H1 (cell line): Measurements from ENCODE around the gene INF2. TPM values are rescaled to one million over a fixed set of nuclear protein-coding genes. Genes with fewer than 3 reads are reported as not detected.

Source experiments
- CTCF ChIA-PET: fragments of 300-600 bp; sonication (Branson Sonifier 250); formaldehyde crosslinking; loops from one replicate; lab custom pipeline; 2021; ENCODE audit not compliant: partially characterized antibody; lab: Charles Lee
- POLR2A ChIA-PET: fragments of 300-600 bp; sonication (Branson Sonifier 250); formaldehyde crosslinking; loops from one replicate; lab custom pipeline; 2021; ENCODE audit warnings: inconsistent platforms; ENCODE audit not compliant: partially characterized antibody; lab: Charles Lee
- DNase-seq, 2 experiments: peaks; one replicate each; pipeline versions ENCODE4 v3.0.0 to v3.0.0-alpha.2; 2010 to 2022; ENCODE audit warnings: low spot score in 2 of 2, low read depth in 1 of 2, mixed read lengths in 1 of 2
- FAIRE-seq: peaks from 2 replicates; lab custom pipeline; 2011; peaks lifted over from hg19 to GRCh38; lab: Jason Lieb, UNC
- H2AFZ ChIP-seq: 2 replicates; pipeline ENCODE4 v1.8.1; 2012; ENCODE audit warnings: low read length, inconsistent platforms
- H2AK5ac ChIP-seq: 2 replicates; pipeline ENCODE4 v1.6.1; 2013; ENCODE audit warnings: low read depth, low read length
- H2BK120ac ChIP-seq: replicated peaks from 2 replicates; pipeline ENCODE3; 2013; ENCODE audit warnings: low read depth, low read length, inconsistent platforms
- H2BK12ac ChIP-seq: 2 replicates; pipeline ENCODE4 v1.6.1; 2013; ENCODE audit warnings: low read depth, low read length
- H2BK15ac ChIP-seq: 2 replicates; pipeline ENCODE4 v1.6.1; 2013; ENCODE audit warnings: low read length
- H2BK20ac ChIP-seq: 2 replicates; pipeline ENCODE4 v1.6.1; 2013; ENCODE audit warnings: low read length
- H2BK5ac ChIP-seq: 2 replicates; pipeline ENCODE4 v1.6.1; 2013; ENCODE audit warnings: low read depth, low read length
- H3K14ac ChIP-seq: 2 replicates; pipeline ENCODE4 v1.6.1; 2013; ENCODE audit warnings: inconsistent platforms; ENCODE audit not compliant: insufficient read length
- H3K18ac ChIP-seq: 2 replicates; pipeline ENCODE4 v1.6.1; 2013; ENCODE audit warnings: low read length; ENCODE audit errors: extremely low read depth
- H3K23ac ChIP-seq: 2 replicates; pipeline ENCODE4 v1.6.1; 2013; ENCODE audit warnings: inconsistent platforms; ENCODE audit not compliant: insufficient read length
- H3K23me2 ChIP-seq: 2 replicates; pipeline ENCODE4 v1.6.1; 2013; ENCODE audit warnings: low read depth, low read length
- H3K27ac ChIP-seq: 2 replicates; pipeline ENCODE4 v1.6.1; 2011; ENCODE audit warnings: low read depth, low read length, inconsistent platforms
- H3K27me3 ChIP-seq, 4 experiments: replicated peaks in 1 of 4; 1 replicate in 1 of 4; 2 replicates in 3 of 4; pipeline versions ENCODE4 v1.6.1 to v1.8.1; 2011 to 2013; ENCODE audit warnings: low read length in 3 of 4, mild to moderate bottlenecking in 3 of 4, inconsistent platforms in 2 of 4, mixed read lengths in 2 of 4, moderate library complexity in 1 of 4; ENCODE audit not compliant: control insufficient read depth in 3 of 4, insufficient read depth in 3 of 4; ENCODE audit errors: extremely low read depth in 1 of 4
- H3K36me3 ChIP-seq, 4 experiments: 2 replicates each; pipeline versions ENCODE4 v1.6.1 to v1.8.1; 2011 to 2013; ENCODE audit warnings: mild to moderate bottlenecking in 4 of 4, low read length in 3 of 4, moderate library complexity in 2 of 4, control low read depth in 1 of 4, inconsistent platforms in 1 of 4; ENCODE audit not compliant: insufficient read depth in 4 of 4, control insufficient read depth in 2 of 4
- H3K4ac ChIP-seq: replicated peaks from 2 replicates; pipeline ENCODE3; 2013; ENCODE audit warnings: low read length, low read depth, mixed read lengths, inconsistent platforms; ENCODE audit not compliant: insufficient read length
- H3K4me1 ChIP-seq, 4 experiments: replicated peaks in 1 of 4; 1 replicate in 1 of 4; 2 replicates in 3 of 4; pipeline versions ENCODE4 v1.6.1 to v1.8.1; 2011 to 2013; ENCODE audit warnings: low read length in 3 of 4, inconsistent platforms in 2 of 4, mixed read lengths in 1 of 4; ENCODE audit not compliant: insufficient read depth in 4 of 4, control insufficient read depth in 3 of 4
- H3K4me2 ChIP-seq, 2 experiments: 2 replicates each; pipeline versions ENCODE4 v1.6.1 to v1.8.1; 2011 to 2013; ENCODE audit warnings: low read depth in 2 of 2, low read length in 2 of 2, control low read depth in 1 of 2, inconsistent platforms in 1 of 2, mild to moderate bottlenecking in 1 of 2; ENCODE audit not compliant: insufficient read depth in 1 of 2
- H3K4me3 ChIP-seq, 4 experiments: fragments of 200-600, 300-600 bp in 1 of 4; sonication (generic), shearing (Covaris generic), sonication (Bioruptor Twin) in 1 of 4; 2 replicates each; pipeline versions ENCODE4 v1.5.1 to v1.8.1; 2011 to 2016; ENCODE audit warnings: low read length in 4 of 4, low read depth in 3 of 4, control low read depth in 2 of 4, inconsistent platforms in 2 of 4, mild to moderate bottlenecking in 2 of 4, mixed read lengths in 1 of 4, moderate library complexity in 1 of 4; ENCODE audit not compliant: insufficient read depth in 2 of 4; ENCODE audit errors: extremely low read depth in 1 of 4
- H3K56ac ChIP-seq: replicated peaks from 2 replicates; pipeline ENCODE3; 2013; ENCODE audit warnings: low read depth, mild to moderate bottlenecking, mixed read lengths, low read length, inconsistent platforms; ENCODE audit not compliant: insufficient read length
- H3K79me1 ChIP-seq: 2 replicates; pipeline ENCODE4 v1.6.1; 2013; ENCODE audit warnings: low read depth, low read length, control low read depth
- H3K79me2 ChIP-seq, 2 experiments: 2 replicates each; pipeline versions ENCODE4 v1.6.1 to v1.8.1; 2012 to 2013; ENCODE audit warnings: low read length in 2 of 2, mild to moderate bottlenecking in 2 of 2, inconsistent platforms in 1 of 2; ENCODE audit not compliant: insufficient read depth in 2 of 2, control insufficient read depth in 1 of 2
- H3K9ac ChIP-seq, 4 experiments: replicated peaks in 1 of 4; 1 replicate in 1 of 4; 2 replicates in 3 of 4; pipeline versions ENCODE4 v1.6.1 to v1.8.1; 2011 to 2013; ENCODE audit warnings: low read depth in 3 of 4, low read length in 3 of 4, control low read depth in 2 of 4, mild to moderate bottlenecking in 2 of 4, moderate library complexity in 2 of 4, inconsistent platforms in 1 of 4; ENCODE audit errors: extremely low read depth in 1 of 4
- H3K9me3 ChIP-seq, 2 experiments: 2 replicates each; pipeline versions ENCODE4 v1.6.1 to v1.8.1; 2012 to 2013; ENCODE audit warnings: mild to moderate bottlenecking in 2 of 2, moderate library complexity in 2 of 2, control low read depth in 1 of 2, inconsistent platforms in 1 of 2, low read depth in 1 of 2, low read length in 1 of 2, mixed read lengths in 1 of 2; ENCODE audit not compliant: insufficient read depth in 2 of 2
- H4K20me1 ChIP-seq, 2 experiments: replicated peaks in 1 of 2; 2 replicates each; pipeline versions ENCODE3 to v1.8.1; 2011 to 2013; ENCODE audit warnings: inconsistent platforms in 2 of 2, low read length in 2 of 2, mild to moderate bottlenecking in 1 of 2; ENCODE audit not compliant: insufficient read depth in 2 of 2, control insufficient read depth in 1 of 2
- H4K5ac ChIP-seq: 2 replicates; pipeline ENCODE4 v1.6.1; 2013; ENCODE audit warnings: low read length, low read depth, mixed read lengths, inconsistent platforms; ENCODE audit not compliant: insufficient read length
- H4K8ac ChIP-seq: 2 replicates; pipeline ENCODE4 v1.8.0; 2013; ENCODE audit warnings: mild to moderate bottlenecking, moderate library complexity, low read length, inconsistent platforms; ENCODE audit not compliant: insufficient read depth; ENCODE audit errors: extremely low read depth
- H4K91ac ChIP-seq: replicated peaks from 2 replicates; pipeline ENCODE3; 2013; ENCODE audit warnings: low read length, mixed read lengths, inconsistent platforms; ENCODE audit not compliant: insufficient read length
- CBX8 ChIP-seq: fragments of 300-800, 300-1000 bp; sonication (generic); IDR thresholded peaks from 2 replicates; pipeline ENCODE4 v1.7.1; 2016; ENCODE audit warnings: low read depth, low read length, borderline replicate concordance
- NANOG ChIP-seq: IDR thresholded peaks from 2 replicates; pipeline ENCODE4 v1.6.1; 2011; ENCODE audit warnings: low read length, low read depth, mild to moderate bottlenecking, inconsistent platforms; ENCODE audit not compliant: insufficient read depth, poor library complexity, severe bottlenecking
- POLR2AphosphoS5 ChIP-seq: IDR thresholded peaks from 2 replicates; pipeline ENCODE4 v1.6.1; 2011; ENCODE audit warnings: low read depth, low read length
- SP2 ChIP-seq: IDR thresholded peaks from 2 replicates; pipeline ENCODE4 v1.6.1; 2012; ENCODE audit warnings: mild to moderate bottlenecking, low read length, inconsistent platforms
- WGBS, 2 experiments: shearing (Covaris generic) in 1 of 2; methylation state at CpG; one replicate each; pipeline versions ENCODE4 v1.1.6 to v1.1.7; 2013 to 2015; ENCODE audit warnings: low lambda C conversion rate in 2 of 2, mixed read lengths in 2 of 2, inconsistent platforms in 1 of 2, low coverage in 1 of 2, missing lambda C conversion rate in 1 of 2; ENCODE audit not compliant: insufficient replicate concordance in 2 of 2, insufficient coverage in 1 of 2, insufficient read length in 1 of 2; ENCODE audit errors: extremely low coverage in 1 of 2, missing lambda C conversion rate in 1 of 2; 5-methylcytosine and 5-hydroxymethylcytosine counted together
- polyA plus RNA-seq, 7 experiments: library from polyadenylated mRNA; depleted of rRNA in 3 of 7; stranded (reverse) in 5 of 7; unstranded in 2 of 7; fragments of >200 nt in 5 of 7; fragments of 200-250 nt in 2 of 7; gene quantifications; 1 replicate in 5 of 7; 2 replicates in 1 of 7; 4 replicates in 1 of 7; pipeline versions ENCODE4 v1.2.1 to v1.2.3, GENCODE V29; 2011 to 2013; ENCODE audit warnings: missing spikeins in 2 of 7, mixed read lengths in 2 of 7
- total RNA-seq: library from RNA; stranded (reverse); fragmentation: NEBNext Ultra II Directional; extraction: Animal tissue kit (Norgen Biotek cat#: 25700); gene quantifications from 2 replicates; pipeline ENCODE4 v1.2.1, GENCODE V29; 2021

INF2 gene
- total and polyA plus RNA-seq, 2 of the 8 experiments (the other 6 are each of a cell fraction or from before 2014, with no cell fraction given) = 29.1 to 59.5 TPM

DNA sequence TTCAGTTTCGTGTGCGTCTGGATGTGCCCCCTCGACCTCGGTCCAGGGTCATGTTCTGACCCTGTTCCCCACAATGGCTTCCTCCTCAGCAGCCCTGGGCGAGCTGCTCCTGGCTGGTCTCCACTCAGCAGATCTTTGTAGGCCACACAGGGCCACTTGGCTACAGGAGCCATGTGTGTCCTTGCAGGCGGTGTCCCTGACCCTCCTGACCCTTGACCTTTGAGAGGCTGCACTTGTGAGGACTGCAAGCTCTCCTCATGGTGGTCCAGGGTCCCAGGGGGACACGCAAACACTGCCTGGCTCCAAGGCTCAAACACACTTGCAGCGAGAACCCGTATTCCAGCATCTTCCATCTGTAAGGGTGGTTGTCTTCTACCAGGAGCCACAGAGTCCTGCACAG is 56.0 kb downstream of the INF2 start:
- Histone ChIP-seq H2AFZ (no peak overlapping the region), H4K20me1 (peaks cover 0 to 3% of the 10 kb centered on the region in 2 experiments), H3K14ac (no peak overlapping the region), H3K9me3 (peaks cover 5 to 8% of the 10 kb centered on the region in 2 experiments; a peak in 3 of 4 replicates), H4K91ac (no peak overlapping the region), H2BK120ac (no peak overlapping the region), H3K9ac (no peak overlapping the region), H4K5ac (no peak overlapping the region), H3K79me2 (no peaks in the 10 kb centered on the region), H3K79me1 (no peaks in the 10 kb centered on the region), H3K4ac (no peak overlapping the region), H3K27me3 (peaks cover 0 to 2% (median 0%) of the 10 kb centered on the region in 4 experiments; a peak in 1 of 7 replicates), H3K23me2 (no peaks in the 10 kb centered on the region), H4K8ac (no peak overlapping the region), H3K4me2 (no peak overlapping the region), H3K56ac (no peak overlapping the region), H2BK15ac (no peak overlapping the region), H3K23ac (no peak overlapping the region), H3K27ac (no peak overlapping the region), H3K4me1 (peaks cover 0 to 4% (median under 1%) of the 10 kb centered on the region in 4 experiments; a peak in 2 of 7 replicates), H3K18ac (no peak overlapping the region), H2AK5ac (no peak overlapping the region), H2BK12ac (no peak overlapping the region), H3K4me3 (no peak overlapping the region), H2BK20ac (no peak overlapping the region), H2BK5ac (no peak overlapping the region), H3K36me3 (no peaks in the 10 kb centered on the region)
- CTCF ChIA-PET = interaction anchor here (1.1 to 4.3 kb wide), 3 partner anchors 13 to 32 kb away, joined by 3 to 18 read pairs (median 7); no protein-coding TSS in a partner anchor
- TF ChIP-seq SP2 (no peak), CBX8 (no peak), POLR2AphosphoS5 (no peak), NANOG (no peak)
- POLR2A ChIA-PET = interaction anchor here (1.1 to 1.9 kb wide), 4 partner anchors 8 to 20 kb away, joined by 3 to 6 read pairs (median 4); no protein-coding TSS in a partner anchor
- FAIRE-seq (no peak), DNase-seq (no peak)
- WGBS, 2 experiments = 91% methylated on average over 9 of the region's 9 CpGs; no CpG with 5 or more reads in 1 of the 2 experiments
